Erythroblast (primary cell): ENCODE measurements around the gene GNB1L.

Experiments used
- DNase-seq, 2 experiments: peaks; one replicate each; lab custom pipeline; 2025; lab: John Stamatoyannopoulos, UW
- GATA1 ChIP-seq: IDR thresholded peaks from 2 replicates; pipeline ENCODE4 v1.6.1; 2011; ENCODE audit warnings: low read depth, mild to moderate bottlenecking, control low read depth, low read length, moderate library complexity
- POLR2A ChIP-seq: IDR thresholded peaks from 2 replicates; pipeline ENCODE4 v1.6.1; 2011; ENCODE audit warnings: mild to moderate bottlenecking, low read length

GNB1L gene

DNA sequence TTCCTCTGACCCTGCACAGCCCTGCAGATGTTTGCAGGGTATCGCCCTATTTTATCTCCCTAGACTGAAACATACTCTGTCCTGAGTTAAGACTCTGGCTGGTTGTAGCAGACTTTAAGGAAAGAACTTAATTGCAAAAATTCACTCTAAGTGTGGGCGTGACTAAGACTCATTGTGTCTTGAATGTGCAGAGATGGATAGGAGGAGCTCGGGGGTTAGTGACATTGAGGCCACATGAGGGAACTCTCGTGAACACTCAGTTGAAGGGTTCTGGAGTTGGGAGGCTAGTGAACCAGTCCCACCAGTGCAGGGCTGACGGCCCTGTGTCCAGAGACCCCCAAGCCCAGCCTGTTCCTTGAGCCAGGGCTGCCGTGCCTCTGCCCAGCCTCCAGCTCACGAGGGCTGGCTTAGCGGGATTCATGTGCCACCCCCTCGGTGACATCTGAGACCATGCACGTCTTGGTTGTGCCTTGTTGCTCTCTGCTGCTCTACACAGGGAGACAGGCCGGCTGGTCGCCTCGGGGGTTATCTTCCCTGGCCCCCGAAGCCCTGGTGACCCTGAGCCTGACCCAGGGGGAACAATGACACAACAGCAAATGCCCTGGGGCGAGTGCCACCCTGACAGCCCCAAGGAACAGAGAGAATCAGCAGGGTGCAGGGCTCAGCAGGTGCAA, 105.5 kb downstream of the GNB1L start:
- TF ChIP-seq GATA1 (no peak), POLR2A (no peak)

DNA sequence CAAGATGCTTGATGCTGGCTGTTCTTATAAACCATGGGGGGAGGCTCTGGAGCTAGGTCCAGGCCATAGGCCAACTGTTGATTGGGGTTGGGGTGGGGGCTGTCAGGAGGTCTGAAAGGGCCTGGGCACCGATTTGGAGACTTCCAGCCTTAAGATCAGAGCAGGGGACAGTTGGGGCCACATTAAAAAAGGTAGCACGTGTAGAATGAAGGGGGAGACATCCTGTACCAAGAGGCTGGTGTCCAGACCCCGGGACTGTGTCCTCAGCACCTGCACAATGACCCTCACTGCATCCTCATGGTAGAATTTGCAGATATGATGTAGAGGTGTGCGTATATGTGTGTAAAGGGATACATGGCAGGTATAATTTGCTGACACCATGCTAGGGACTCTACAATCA, 106.5 kb downstream of the GNB1L start:
- DNase-seq: no peak
- TF ChIP-seq POLR2A (no peak), GATA1 (no peak)

More for the DNA sequence above, 105.5 kb downstream of the GNB1L start:
- DNase-seq: no peak

DNA sequence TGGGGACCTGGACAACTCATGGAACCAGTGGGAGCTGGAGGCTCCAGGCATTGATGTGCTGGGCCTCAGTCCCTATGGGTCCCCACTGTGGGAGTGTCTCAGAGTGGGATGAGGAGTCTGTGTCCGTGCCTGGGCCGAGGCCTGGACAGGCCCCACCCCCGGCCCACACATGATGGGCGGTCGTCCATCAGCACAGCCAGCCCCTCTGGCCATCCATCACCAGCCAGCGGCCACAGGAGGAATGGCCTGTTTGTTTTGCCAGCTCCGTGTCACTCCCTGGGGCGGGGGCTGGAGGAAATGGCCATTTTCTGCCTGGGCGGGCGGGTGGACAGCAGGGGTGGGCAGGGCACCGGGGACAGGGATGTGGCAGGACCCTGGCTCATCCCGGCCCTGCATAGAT, 107.1 kb downstream of the GNB1L start:
- TF ChIP-seq GATA1: no peak
- DNase-seq: no peak

DNA sequence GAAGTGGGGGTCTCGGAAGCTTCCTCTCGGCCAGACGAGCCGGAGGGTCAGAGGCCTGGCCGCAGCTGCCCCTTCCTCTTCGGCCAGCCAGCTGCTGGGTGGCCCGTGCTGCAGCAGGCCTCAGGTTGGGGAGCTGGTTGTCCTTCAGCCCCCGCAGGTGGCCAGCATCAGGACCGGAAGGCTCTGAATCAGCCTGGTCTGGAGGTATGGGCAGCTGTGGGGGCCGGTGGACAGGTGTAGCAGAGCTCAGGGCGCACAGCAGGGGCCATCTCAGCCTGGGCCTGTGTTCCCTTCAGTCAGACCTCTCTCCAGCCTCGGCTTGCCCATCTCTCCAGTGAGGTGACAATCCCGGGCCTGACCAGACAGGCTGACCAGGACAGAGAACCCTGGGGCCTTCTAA, 107.9 kb downstream of the GNB1L start:
- TF ChIP-seq GATA1: no peak

DNA sequence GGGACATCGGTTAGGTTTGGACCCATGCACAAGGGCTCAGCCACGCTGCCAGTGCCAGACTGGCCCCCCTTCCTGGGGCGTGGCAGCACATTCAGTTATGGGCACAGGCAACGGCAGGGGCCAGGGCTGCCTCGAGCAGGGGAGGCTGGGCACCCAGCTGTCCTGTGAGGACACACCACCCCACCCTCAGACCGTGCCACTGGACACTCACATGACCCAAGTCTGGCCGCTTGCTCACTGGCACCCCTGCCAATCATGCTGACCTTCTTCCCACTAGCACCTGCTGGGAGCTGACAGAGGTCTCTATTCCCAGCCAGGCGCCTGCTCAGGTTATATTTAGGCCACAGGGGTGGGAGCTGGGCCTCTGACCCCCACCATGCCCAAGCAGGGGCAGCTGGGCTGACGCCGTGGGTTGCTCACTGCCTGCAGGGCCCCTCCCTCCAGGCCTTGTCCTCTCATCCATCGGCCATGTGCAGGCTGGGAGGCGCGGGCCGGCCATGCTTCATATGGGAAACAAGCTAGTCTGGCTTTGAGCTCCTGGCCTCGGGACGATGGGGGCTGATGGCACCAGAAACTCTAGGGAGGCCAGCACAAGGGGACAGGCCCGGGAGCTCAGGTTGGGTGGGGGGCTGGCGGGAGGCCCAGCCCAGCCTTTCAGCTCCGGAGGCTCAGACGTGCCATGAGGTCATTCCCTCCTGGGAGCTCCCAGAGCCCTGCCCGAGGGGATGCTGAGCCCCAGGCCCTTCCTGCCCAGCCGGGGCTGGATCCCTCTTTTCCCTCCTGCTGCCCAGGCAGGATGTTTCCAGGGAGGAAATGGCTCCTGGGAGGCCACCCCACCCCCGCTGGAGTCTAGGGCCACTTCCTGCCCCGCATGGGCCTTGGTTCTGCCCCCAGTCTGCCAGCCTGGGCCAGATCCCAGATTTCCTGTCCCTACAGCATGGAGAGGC, 109.2 kb downstream of the GNB1L start:
- no peak for DNase-seq
- TF ChIP-seq POLR2A: no peak

More for the DNA sequence above, 107.9 kb downstream of the GNB1L start:
- no peak for DNase-seq

DNA sequence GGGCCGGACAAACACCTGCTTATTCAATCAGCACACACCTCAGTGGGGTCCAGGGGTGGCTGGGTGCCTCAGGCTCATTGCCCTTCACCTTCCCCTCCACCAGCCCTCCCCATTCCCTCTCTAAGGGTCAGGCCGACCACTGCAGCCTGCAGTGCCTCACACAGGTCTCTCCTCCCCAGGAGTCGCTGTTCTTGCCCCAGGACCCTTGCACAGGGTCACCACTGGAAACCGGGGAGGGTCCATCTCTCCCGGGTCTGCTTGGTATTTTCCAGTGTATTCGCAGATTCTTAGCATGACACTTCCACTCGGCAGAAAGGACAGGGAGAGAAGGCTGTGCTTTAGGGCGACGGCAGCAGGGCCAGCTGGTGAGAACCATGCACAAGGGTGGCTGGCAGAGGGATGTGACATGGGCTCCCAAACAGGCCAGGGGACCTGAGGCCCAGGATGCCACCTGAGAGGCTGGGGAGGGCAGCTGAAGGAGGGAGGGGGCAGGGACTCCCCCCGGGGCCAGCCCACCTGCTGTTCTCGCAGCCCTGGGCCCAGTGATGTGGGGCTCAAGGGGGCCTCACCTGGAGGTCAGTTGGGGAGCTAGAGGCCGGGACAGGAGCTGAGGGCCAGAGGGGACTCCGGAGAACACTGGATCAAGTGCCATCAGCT, 110.2 kb downstream of the GNB1L start:
- TF ChIP-seq POLR2A: no peak
- TF ChIP-seq GATA1: no peak
- DNase-seq: no peak

DNA sequence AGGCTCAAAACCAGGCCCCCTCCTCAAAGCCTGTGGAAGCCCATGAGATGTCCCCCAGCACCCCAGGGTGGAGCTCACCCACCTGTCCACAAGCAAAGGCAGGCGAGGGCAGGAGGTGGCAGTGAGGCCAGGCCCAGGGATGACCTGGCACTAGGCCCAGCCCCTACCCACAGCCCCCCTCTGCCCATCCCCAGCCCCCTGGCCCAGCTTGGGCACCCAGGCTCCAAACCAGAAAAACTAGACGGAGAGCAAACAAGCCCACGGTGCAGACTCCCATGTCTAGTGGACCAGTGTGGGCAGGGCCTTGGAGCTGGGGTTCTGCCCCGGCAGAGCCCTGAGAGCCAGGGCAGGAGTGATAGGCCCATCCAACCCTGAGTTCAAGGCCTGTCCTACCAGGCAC, 111.0 kb downstream of the GNB1L start:
- no peak for DNase-seq
- TF ChIP-seq POLR2A: no peak
- no peak for TF ChIP-seq GATA1

DNA sequence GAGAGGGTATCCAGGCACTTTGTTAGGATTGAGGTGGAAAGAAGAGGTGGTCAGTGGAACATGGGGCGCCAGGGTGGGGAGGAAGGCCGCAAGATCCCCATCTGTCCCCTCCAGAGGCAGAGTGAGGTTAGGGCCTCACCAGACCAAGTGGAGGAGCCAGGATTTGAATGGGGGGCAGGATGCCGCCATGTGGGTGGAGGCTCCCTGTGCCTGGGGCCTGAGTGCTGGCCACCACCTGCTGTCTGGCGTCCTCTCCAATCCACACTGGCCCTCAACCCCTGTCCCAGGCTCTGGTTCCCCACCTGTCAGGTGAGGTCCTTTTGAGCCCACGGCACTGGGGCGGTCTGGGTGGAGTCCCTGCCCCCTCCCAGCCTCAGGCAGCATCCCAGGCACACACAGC, 111.6 kb downstream of the GNB1L start:
- TF ChIP-seq GATA1 (no peak), POLR2A (no peak)
- DNase-seq: no peak

DNA sequence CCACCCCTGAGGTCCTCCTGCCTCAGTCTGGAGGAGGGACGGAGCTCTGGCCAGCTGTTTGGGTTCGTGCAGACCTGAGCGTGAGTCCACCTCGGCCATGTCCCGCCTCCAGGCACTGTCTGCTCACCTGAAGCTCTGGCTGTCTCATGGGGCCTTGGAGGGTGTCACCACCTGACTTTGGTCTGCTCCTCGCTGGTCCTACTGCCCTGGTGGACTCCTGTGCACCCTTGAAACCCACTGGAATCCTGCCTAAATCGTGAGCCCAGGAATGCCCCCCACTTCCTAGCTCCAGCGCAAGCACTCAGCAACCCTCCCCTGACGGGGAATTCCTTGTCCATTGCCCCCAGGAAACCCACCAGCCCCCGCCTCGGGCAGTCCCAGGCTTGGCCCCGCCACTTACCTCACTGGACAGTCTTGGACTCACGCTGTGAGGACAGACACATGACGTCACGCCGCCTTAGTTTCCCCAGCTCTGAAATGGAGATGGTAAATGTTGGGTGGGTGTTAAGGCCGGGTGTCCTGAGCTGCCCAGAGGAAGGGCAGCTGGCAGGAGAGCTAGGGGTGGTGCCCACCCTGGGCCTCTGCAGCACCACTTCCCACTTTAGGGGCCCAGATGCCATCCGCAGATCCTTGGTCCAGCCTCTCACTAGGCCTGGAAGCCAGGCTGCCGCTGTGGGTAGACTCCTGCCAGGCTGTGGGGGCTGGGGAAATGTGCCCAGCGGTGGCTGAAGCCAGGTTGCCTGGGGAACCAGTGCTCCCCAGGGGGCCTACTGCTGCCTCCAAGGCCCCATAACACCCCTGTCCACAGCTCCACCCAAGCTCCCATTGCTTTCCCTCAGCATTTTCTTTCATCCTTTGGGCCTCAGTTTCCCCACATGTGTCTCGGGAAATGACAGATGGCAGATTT, 112.3 kb downstream of the GNB1L start:
- DNase-seq: no peak
- TF ChIP-seq GATA1 (no peak), POLR2A (no peak)

DNA sequence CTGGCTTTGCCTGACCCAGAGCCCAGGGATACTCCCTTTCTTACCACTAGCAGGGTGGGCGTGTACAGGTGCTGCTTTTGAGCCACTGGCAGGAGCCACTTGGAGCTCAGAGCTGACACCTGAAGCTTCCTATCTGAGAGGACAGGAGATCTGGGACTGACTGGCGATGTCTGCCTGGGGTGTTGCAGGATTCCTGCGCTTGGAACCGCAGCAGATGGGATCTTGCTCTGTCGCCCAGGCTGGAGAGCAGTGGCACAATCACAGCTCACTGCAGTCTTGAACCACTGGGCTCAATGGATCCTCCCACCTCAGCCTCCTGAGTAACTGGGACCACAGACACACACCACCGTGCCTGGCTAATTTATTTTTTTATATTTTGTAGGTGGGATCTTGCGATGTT, 113.6 kb downstream of the GNB1L start:
- no peak for TF ChIP-seq GATA1
- TF ChIP-seq POLR2A: no peak
- DNase-seq: no peak

DNA sequence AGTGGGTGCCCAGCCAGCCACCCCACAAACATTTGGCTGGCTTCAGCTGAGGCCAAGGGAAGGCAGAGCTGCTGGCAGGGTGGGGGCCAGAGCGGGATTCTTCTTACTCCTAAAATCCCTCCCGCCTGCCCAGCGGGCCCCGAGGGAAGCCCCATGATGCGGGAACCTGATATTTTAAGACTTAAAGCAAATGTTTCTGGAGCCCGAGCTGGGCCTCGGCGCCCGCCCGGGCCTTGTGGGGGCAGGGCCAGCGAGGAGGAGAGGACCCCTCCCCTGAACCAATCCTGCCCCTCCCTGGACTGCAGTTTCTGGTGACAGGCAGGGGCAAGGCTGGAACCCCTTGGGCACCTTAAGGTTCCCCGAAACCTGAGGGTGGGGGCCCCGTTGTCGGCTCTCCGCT, 114.1 kb downstream of the GNB1L start:
- DNase-seq: no peak
- TF ChIP-seq GATA1 (no peak), POLR2A (no peak)

DNA sequence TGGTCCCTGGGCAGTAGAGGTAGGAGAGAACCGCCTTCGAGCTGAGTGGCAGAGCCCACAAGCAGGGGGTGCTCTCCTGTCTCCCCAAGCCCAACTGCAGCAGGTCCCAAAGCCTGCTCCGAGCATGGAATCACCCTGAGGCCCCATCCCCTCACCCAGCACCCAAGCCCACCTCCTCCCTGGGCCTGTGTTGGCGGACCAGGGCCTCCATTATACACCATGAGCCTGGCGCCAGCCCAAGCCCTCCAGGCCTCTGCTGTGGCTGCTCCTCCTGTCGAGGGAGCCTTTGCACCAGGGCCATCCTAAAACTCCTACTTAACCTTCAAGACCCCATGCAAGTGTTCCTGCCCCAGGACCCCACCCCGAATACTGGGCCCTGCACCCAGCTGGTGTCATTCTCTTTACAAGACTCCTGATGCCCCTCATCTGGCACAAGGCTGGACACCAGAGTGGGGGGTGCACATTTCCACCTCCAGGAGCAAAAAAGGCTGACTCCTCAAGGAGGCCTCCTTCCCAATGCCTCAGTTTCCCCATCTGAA, 114.7 kb downstream of the GNB1L start:
- TF ChIP-seq POLR2A (no peak), GATA1 (no peak)

DNA sequence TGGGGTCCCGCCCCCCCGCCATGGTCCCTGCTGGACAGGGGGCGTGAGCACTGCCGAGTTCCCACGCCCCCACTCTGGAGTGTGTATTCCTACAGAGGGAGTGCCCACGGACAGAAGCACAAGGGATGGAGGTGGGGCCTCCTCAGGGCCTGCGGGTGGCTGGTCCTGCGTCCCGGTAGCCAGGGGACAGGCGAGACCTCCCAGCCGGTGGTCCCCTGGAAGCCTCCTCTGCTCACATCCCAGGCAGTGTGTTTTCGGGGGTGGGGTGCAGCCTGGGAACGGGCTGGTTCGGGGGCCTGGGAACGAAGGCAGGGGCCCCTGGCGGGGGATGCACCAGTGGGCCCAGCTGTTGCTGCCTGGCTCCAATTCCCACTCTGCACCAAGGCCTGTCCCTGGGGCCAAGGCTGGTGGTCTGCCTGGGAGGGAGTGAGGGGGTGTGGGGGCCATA, 115.2 kb downstream of the GNB1L start:
- TF ChIP-seq POLR2A (no peak), GATA1 (no peak)
- DNase-seq: no peak

More for the DNA sequence above, 114.7 kb downstream of the GNB1L start:
- no peak for DNase-seq
